Nephron (organoid): Measurements from ENCODE around the gene ZNF552.
"Not testable (repeated sequence)": the region's sequence is repeated elsewhere in the genome, so short reads cannot be mapped to it uniquely, and the experiment has no call there.

Experiments used
- H3K27ac Mint-ChIP-seq, 3 experiments: 2 replicates each; pipeline ENCODE4 v1.8.0; 2020; ENCODE audit warnings: mixed read lengths in 3 of 3, mild to moderate bottlenecking in 2 of 3, moderate library complexity in 1 of 3
- H3K27me3 Mint-ChIP-seq: 2 replicates; pipeline ENCODE4 v1.8.0; 2021; ENCODE audit warnings: low read depth, mild to moderate bottlenecking, moderate library complexity, mixed read lengths
- H3K36me3 Mint-ChIP-seq: 2 replicates; pipeline ENCODE4 v1.8.0; 2020; ENCODE audit warnings: low read depth, mixed read lengths
- H3K4me1 Mint-ChIP-seq: 2 replicates; pipeline ENCODE4 v1.8.0; 2020; ENCODE audit warnings: mixed read lengths
- H3K4me3 Mint-ChIP-seq, 3 experiments: 2 replicates each; pipeline ENCODE4 v1.8.0; 2020; ENCODE audit warnings: mild to moderate bottlenecking in 3 of 3, mixed read lengths in 3 of 3, moderate library complexity in 2 of 3
- H3K9me3 Mint-ChIP-seq: 2 replicates; pipeline ENCODE4 v1.8.0; 2020; ENCODE audit warnings: mixed read lengths
- CTCF ChIP-seq, 3 experiments: fragments of 200-600 bp; sonication (generic); IDR thresholded peaks; one replicate each; pipeline ENCODE4 v1.5.0; 2021; ENCODE audit warnings: antibody characterized with exemption in 3 of 3; ENCODE audit not compliant: unreplicated experiment in 3 of 3

The ZNF552 gene

GRCh38 chr19:57803594-57804325 is 11.0 kb downstream of the ZNF552 start:
- peak overlapping the region; percentile 98 to 99 (median 99) for H3K27ac Mint-ChIP-seq
- peaks cover 42% of the 10 kb centered on the region for H3K36me3 Mint-ChIP-seq
- no peak for TF ChIP-seq CTCF (IDR thresholded peaks at IDR 0.05; ENCODE audit: unreplicated experiment in 3 of 3)
- H3K4me1 Mint-ChIP-seq = peaks cover 28% of the 10 kb centered on the region
- peak overlapping the region; percentile 90 for H3K4me3 Mint-ChIP-seq
- H3K27me3 Mint-ChIP-seq = no peaks in the 10 kb centered on the region
- H3K9me3 Mint-ChIP-seq = no peaks in the 10 kb centered on the region

GRCh38 chr19:57803265-57803593 is 11.5 kb downstream of the ZNF552 start:
- H3K4me1 Mint-ChIP-seq = peaks cover 28% of the 10 kb centered on the region
- peaks cover 38% of the 10 kb centered on the region for H3K36me3 Mint-ChIP-seq
- H3K27ac Mint-ChIP-seq = peak overlapping the region; percentile 98 to 99 (median 99)
- no peaks in the 10 kb centered on the region for H3K9me3 Mint-ChIP-seq
- H3K27me3 Mint-ChIP-seq = no peaks in the 10 kb centered on the region
- TF ChIP-seq CTCF (IDR thresholded peaks at IDR 0.05; ENCODE audit: unreplicated experiment in 3 of 3) = no peak
- peak overlapping the region; percentile 90 for H3K4me3 Mint-ChIP-seq

- H3K9me3 Mint-ChIP-seq = no peaks in the 10 kb centered on the region
- H3K36me3 Mint-ChIP-seq = peaks cover 31% of the 10 kb centered on the region
- H3K27ac Mint-ChIP-seq = peak overlapping the region; percentile 29 to 90 (median 30)
- no peak for TF ChIP-seq CTCF (IDR thresholded peaks at IDR 0.05; ENCODE audit: unreplicated experiment in 3 of 3)
- H3K4me1 Mint-ChIP-seq = peaks cover 28% of the 10 kb centered on the region
- H3K4me3 Mint-ChIP-seq = peak overlapping the region; percentile 19 to 72 (median 48)
- H3K27me3 Mint-ChIP-seq = no peaks in the 10 kb centered on the region
These were observed 12.4 kb downstream of the ZNF552 start for GRCh38 chr19:57802269-57802668.

- Mint-ChIP-seq H3K4me1 (peaks cover 28% of the 10 kb centered on the region), H3K9me3 (peaks cover under 1% of the 10 kb centered on the region), H3K36me3 (peaks cover 37% of the 10 kb centered on the region), H3K27ac (peak overlapping the region in 2 of 3 experiments; percentile 11 to 45), H3K27me3 (no peaks in the 10 kb centered on the region), H3K4me3 (peak overlapping the region in 2 of 3 experiments; percentile 26 to 68)
- TF ChIP-seq CTCF (IDR thresholded peaks at IDR 0.05; ENCODE audit: unreplicated experiment in 3 of 3) = no peak
These were observed 14.0 kb downstream of the ZNF552 start for GRCh38 chr19:57800696-57801095.

- H3K27me3 Mint-ChIP-seq = not testable (repeated sequence)
These were observed 18.1 kb downstream of the ZNF552 start for GRCh38 chr19:57796580-57796979.

GRCh38 chr19:57789288-57789687 is 25.4 kb downstream of the ZNF552 start:
- H3K36me3 Mint-ChIP-seq = peaks cover 87% of the 10 kb centered on the region
- H3K9me3 Mint-ChIP-seq = peaks cover 56% of the 10 kb centered on the region
- no peak for TF ChIP-seq CTCF (IDR thresholded peaks at IDR 0.05; ENCODE audit: unreplicated experiment in 3 of 3)
- H3K4me1 Mint-ChIP-seq = no peaks in the 10 kb centered on the region
- H3K4me3 Mint-ChIP-seq = no peak overlapping the region
- no peak overlapping the region for H3K27ac Mint-ChIP-seq
- H3K27me3 Mint-ChIP-seq = no peaks in the 10 kb centered on the region

More at GRCh38 chr19:57796580-57796979, 18.1 kb downstream of the ZNF552 start:
- not testable (repeated sequence) for H3K9me3 Mint-ChIP-seq, H3K4me1 Mint-ChIP-seq, H3K27ac Mint-ChIP-seq, H3K4me3 Mint-ChIP-seq
- H3K36me3 Mint-ChIP-seq = peaks cover 60% of the 10 kb centered on the region
